Activated CD4-positive, alpha-beta T cell treated with anti-CD3 and anti-CD28 coated beads, Interleukin-2, amount 50 U/mL, for 48 hours (primary cell): ENCODE results near the gene DMRTA2.

Source experiments
- DNase-seq, 2 experiments: peaks; one replicate each; pipeline ENCODE4 v3.0.0-alpha.2; 2020

DMRTA2 gene

DNA sequence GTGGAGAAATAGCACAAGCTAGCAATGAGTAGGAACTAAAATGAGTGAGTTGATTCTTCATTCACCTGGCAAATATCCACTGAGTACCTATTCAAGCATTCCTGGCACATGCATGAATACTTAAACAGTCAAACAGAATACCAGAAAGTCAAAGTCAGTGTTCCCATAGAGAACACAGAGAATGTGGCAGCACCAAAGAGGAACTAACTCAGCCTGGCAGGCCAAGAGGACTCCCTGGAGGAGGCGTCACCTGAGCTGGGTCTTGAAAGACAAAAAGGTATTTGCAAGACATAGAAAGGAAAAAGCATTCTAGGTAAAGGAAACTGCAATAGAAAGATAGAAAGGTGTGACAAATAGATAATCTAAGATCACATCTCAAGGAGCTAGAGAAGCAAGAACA, 49.7 kb downstream of the DMRTA2 start:
- DNase-seq, result no peak

- no peak for DNase-seq
These were observed 51.5 kb downstream of the DMRTA2 start for GRCh38 chr1:50371749-50372148.

GRCh38 chr1:50369830-50370229, 53.4 kb downstream of the DMRTA2 start:
- no peak for DNase-seq

DNA sequence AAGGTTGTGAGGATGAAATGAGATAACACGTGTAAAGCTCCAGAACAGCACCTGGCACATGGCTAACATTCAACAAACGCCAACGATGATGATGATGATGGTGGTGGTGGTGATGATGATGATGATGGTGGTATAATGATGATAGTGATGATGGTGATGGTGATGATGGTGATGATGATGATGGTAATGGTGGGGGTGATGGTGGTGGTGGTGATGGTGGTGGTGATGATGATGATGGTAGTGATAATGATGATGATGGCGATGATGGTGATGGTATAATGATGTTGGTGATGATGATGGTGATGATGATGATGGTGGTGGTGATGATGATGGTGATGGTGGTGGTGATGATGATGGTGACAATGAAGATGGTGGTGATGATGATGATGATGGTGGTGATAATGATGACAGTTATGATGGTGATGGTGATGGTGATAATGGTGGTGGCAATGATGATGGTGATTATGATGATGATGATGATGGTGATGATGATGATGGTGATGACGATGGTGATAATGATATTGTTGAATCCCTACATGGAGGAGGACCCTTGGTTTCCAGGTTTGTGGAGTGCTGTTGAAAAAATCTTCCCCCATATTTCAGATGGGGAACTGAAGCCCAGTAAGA, 54.1 kb downstream of the DMRTA2 start:
- no peak for DNase-seq

DNA sequence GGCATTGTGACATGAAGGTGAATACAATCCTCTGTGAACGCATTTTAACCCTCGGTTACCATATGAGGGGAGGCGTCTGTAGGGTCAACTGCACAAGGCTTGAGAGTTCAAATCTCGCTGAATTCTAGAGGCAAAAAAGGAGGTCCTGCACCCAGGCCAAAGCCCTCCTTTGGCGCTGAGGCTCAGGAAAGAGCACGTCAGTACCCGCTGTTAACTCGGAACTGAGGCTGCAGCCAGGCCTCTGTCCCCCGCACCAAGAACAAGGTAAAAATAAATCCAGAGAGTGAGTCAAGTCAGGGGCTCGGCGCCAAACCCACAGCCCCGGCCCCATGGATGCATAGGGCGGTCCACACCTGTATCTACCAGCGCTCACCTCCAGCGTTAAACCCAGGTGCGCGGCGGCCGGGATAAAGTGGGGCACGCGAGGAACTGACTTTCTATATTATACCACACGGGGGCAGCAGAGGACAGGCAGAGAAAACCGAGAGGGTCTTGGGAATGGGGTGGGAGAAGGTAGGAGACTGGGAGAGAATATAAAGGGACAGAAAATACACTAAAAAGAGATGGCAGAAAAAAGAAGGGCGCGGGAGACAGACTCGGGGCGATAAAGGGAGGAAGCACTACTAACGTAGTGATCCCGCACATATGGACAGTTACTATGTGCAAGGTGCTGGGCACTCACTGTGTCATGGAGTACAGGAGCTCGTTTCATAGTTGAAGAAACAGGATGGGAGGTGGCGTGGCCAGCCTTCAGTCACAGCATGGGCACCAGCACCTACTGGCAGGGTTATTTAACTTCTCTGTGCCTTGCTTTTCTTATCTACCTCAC, 54.9 kb downstream of the DMRTA2 start:
- DNase-seq, result peak; percentile 34 to 43
